OCI-LY3 (cell line): Measurements from ENCODE around the gene RPS6KA1.

ENCODE experiments used
- H2AFZ ChIP-seq: fragments of 200-600, 300-600 bp; shearing (Covaris generic); 2 replicates; pipeline ENCODE4 v1.6.0; 2014; ENCODE audit warnings: antibody characterized with exemption, low read depth, low read length
- H3K27ac ChIP-seq: fragments of 200-600, 300-600 bp; sonication (generic); 2 replicates; pipeline ENCODE4 v1.5.1; 2014; ENCODE audit warnings: mild to moderate bottlenecking, low read length, moderate library complexity, mixed read lengths
- H3K27me3 ChIP-seq: fragments of 200-600, 300-600 bp; sonication (generic); 2 replicates; pipeline ENCODE4 v1.6.1; 2014; ENCODE audit warnings: low read depth, low read length, mixed read lengths
- H3K36me3 ChIP-seq: fragments of 200-600, 300-600 bp; sonication (generic); replicated peaks from 2 replicates; pipeline ENCODE3; 2014; ENCODE audit warnings: low read depth, low read length, mixed read lengths
- H3K4me1 ChIP-seq: fragments of 300-600, 200-600 bp; sonication (generic); 2 replicates; pipeline ENCODE4 v1.6.1; 2014; ENCODE audit warnings: low read length, mixed read lengths
- H3K4me2 ChIP-seq: fragments of 200-600, 300-600 bp; sonication (generic); 2 replicates; pipeline ENCODE4 v1.6.1; 2014; ENCODE audit warnings: low read length, mixed read lengths
- H3K4me3 ChIP-seq: fragments of 300-600, 200-600 bp; sonication (generic); 2 replicates; pipeline ENCODE4 v1.5.1; 2014; ENCODE audit warnings: antibody characterized with exemption, mild to moderate bottlenecking, low read length, moderate library complexity
- H3K79me2 ChIP-seq: fragments of 300-600, 200-600 bp; shearing (Covaris generic); 2 replicates; pipeline ENCODE4 v1.6.1; 2014; ENCODE audit warnings: mild to moderate bottlenecking, low read length, mixed read lengths
- H3K9ac ChIP-seq: fragments of 300-600, 200-600 bp; shearing (Covaris generic); 2 replicates; pipeline ENCODE4 v1.6.0; 2014; ENCODE audit warnings: mild to moderate bottlenecking, low read length, moderate library complexity
- H3K9me3 ChIP-seq: fragments of 200-600, 300-600 bp; shearing (Covaris generic); 2 replicates; pipeline ENCODE4 v1.6.1; 2014; ENCODE audit warnings: low read length, mixed read lengths; ENCODE audit not compliant: insufficient read depth
- H4K20me1 ChIP-seq: fragments of 200-600, 300-600 bp; sonication (generic); 2 replicates; pipeline ENCODE4 v1.6.1; 2016; ENCODE audit warnings: low read length, mixed read lengths; ENCODE audit not compliant: insufficient read depth
- CTCF ChIP-seq: fragments of 200-600, 300-600 bp; sonication (generic); IDR thresholded peaks from 2 replicates; pipeline ENCODE4 v1.5.1; 2014; ENCODE audit warnings: antibody characterized with exemption, low read length, low read depth
- EZH2phosphoT487 ChIP-seq: fragments of 200-600 bp; shearing (Covaris generic); IDR thresholded peaks from 2 replicates; pipeline ENCODE4 v1.6.1; 2018; ENCODE audit warnings: antibody characterized with exemption, mixed run types, low read depth

Gene RPS6KA1

GRCh38 chr1:26614655-26615411, 85.3 kb downstream of the RPS6KA1 start:
- Histone ChIP-seq H3K9me3 (no peaks in the 10 kb centered on the region), H3K4me1 (peaks cover 33% of the 10 kb centered on the region), H2AFZ (no peak overlapping the region), H3K27ac (no peak overlapping the region), H3K9ac (no peak overlapping the region), H3K36me3 (no peaks in the 10 kb centered on the region), H3K79me2 (no peaks in the 10 kb centered on the region), H4K20me1 (no peaks in the 10 kb centered on the region), H3K4me2 (no peak overlapping the region), H3K4me3 (no peak overlapping the region), H3K27me3 (no peaks in the 10 kb centered on the region)
- no peak for TF ChIP-seq CTCF
- TF ChIP-seq EZH2phosphoT487 = no peak

- H3K4me3 ChIP-seq = no peak overlapping the region
- TF ChIP-seq CTCF (no peak), EZH2phosphoT487 (no peak)
- H3K9me3 ChIP-seq = no peaks in the 10 kb centered on the region
- no peaks in the 10 kb centered on the region for H3K36me3 ChIP-seq
- H4K20me1 ChIP-seq = no peaks in the 10 kb centered on the region
- H3K9ac ChIP-seq = no peak overlapping the region
- H3K27me3 ChIP-seq = no peaks in the 10 kb centered on the region
- no peak overlapping the region for H3K4me2 ChIP-seq
- no peaks in the 10 kb centered on the region for H3K79me2 ChIP-seq
- no peak overlapping the region for H2AFZ ChIP-seq
- peaks cover 37% of the 10 kb centered on the region for H3K4me1 ChIP-seq
- H3K27ac ChIP-seq = no peak overlapping the region
Observed at GRCh38 chr1:26616881-26617280, 87.3 kb downstream of the RPS6KA1 start.

- H3K4me3 ChIP-seq = peak overlapping the region; percentile 34; the same call in 1 of the 2 replicates
- H2AFZ ChIP-seq = no peak overlapping the region
- peak overlapping the region; percentile 93 for H3K4me2 ChIP-seq
- H3K27me3 ChIP-seq = no peaks in the 10 kb centered on the region
- peaks cover 33% of the 10 kb centered on the region for H3K4me1 ChIP-seq
- peak overlapping the region; percentile 91 for H3K27ac ChIP-seq
- no peaks in the 10 kb centered on the region for H3K36me3 ChIP-seq
- peak overlapping the region; percentile 39 for H3K9ac ChIP-seq
- no peak for TF ChIP-seq EZH2phosphoT487
- no peak for TF ChIP-seq CTCF
- H4K20me1 ChIP-seq = no peaks in the 10 kb centered on the region
- no peaks in the 10 kb centered on the region for H3K9me3 ChIP-seq
- no peaks in the 10 kb centered on the region for H3K79me2 ChIP-seq
Observed at GRCh38 chr1:26618561-26618960, 89.0 kb downstream of the RPS6KA1 start.
